ENCODE results near the gene ZNF189.

The ZNF189 gene

GRCh38 chr9:101453776-101454570 is 55.3 kb downstream of the ZNF189 start:
- DNase-seq (ENCODE audit: low read depth) = no peak

DNA sequence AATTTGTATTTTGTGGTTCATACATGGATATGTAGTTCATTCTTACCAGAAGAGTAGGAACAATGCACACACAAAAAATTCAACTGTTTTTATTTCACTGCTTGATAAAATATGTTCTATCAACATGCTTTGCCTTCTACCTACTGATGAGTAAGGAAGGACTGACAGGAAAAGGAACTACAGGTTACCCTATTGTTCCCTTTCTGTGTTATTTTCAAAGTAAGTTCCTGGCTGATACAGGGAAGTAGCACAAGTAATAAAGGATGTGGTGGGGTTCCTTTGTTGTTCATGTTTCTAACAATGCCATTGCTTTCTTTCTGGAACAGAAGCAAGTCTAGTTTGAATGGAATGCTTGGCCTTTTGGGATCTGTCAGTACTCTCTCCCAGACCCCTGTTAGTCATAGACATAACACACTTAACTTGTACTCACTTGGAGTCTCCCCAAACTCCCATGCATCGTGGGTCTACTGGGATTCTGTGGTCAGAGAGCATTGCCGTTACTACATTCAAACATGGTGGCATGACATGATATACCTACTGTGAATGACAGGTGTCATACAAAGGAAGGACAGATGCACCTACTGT is 57.1 kb downstream of the ZNF189 start:
- no peak for DNase-seq (ENCODE audit: low read depth)

- no peak for DNase-seq (ENCODE audit: low read depth)
Measured at GRCh38 chr9:101457003-101457402, 58.4 kb downstream of the ZNF189 start.

GRCh38 chr9:101458963-101459631 is 60.4 kb downstream of the ZNF189 start:
- no peak for DNase-seq (ENCODE audit: low read depth)

Data from stimulated activated CD8-positive, alpha-beta memory T cell treated with anti-CD3 and anti-CD28 coated beads, Interleukin-15, amount 100 ng/mL, for 24 hours (primary cell).